CD14-positive monocyte (primary cell): ENCODE results near the gene RBP7. TPM values are rescaled to one million over a fixed set of nuclear protein-coding genes. Genes with fewer than 3 reads are reported as not detected.

Experiments used
- DNase-seq, 3 donors: peaks; one replicate each; pipeline ENCODE4 v3.0.0-alpha.2; 2011 to 2022
- H2AFZ ChIP-seq: 2 replicates; pipeline ENCODE4 v1.6.0; 2012; ENCODE audit warnings: mild to moderate bottlenecking, low read depth, low read length, inconsistent platforms; ENCODE audit not compliant: insufficient read depth, poor library complexity, severe bottlenecking
- H3K27ac ChIP-seq, 2 donors: 1 replicate in 1 of 2; 2 replicates in 1 of 2; pipeline ENCODE4 v1.5.1; 2012 to 2013; ENCODE audit warnings: low read length in 2 of 2, control low read depth in 1 of 2, inconsistent platforms in 1 of 2, low read depth in 1 of 2, mild to moderate bottlenecking in 1 of 2
- H3K27me3 ChIP-seq, 2 donors: one replicate each; pipeline versions ENCODE4 v1.6.0 to v1.6.1; 2011 to 2013; ENCODE audit warnings: low read length in 2 of 2; ENCODE audit not compliant: control insufficient read depth in 2 of 2, insufficient read depth in 2 of 2
- H3K36me3 ChIP-seq, 2 donors: replicated peaks in 1 of 2; 1 replicate in 1 of 2; 2 replicates in 1 of 2; pipeline versions ENCODE4 v1.5.1 to v1.6.1; 2012 to 2013; ENCODE audit warnings: low read length in 2 of 2, control low read depth in 1 of 2, inconsistent platforms in 1 of 2, mild to moderate bottlenecking in 1 of 2; ENCODE audit not compliant: insufficient read depth in 2 of 2, control insufficient read depth in 1 of 2
- H3K4me1 ChIP-seq, 2 donors: 1 replicate in 1 of 2; 2 replicates in 1 of 2; pipeline versions ENCODE4 v1.5.1 to v1.6.1; 2012 to 2013; ENCODE audit warnings: low read length in 2 of 2, control low read depth in 1 of 2, inconsistent platforms in 1 of 2, mild to moderate bottlenecking in 1 of 2, moderate library complexity in 1 of 2; ENCODE audit not compliant: insufficient read depth in 2 of 2, control insufficient read depth in 1 of 2
- H3K4me2 ChIP-seq: replicated peaks from 2 replicates; pipeline ENCODE3; 2012; ENCODE audit warnings: low read length, moderate library complexity, mild to moderate bottlenecking; ENCODE audit not compliant: poor library complexity, severe bottlenecking; ENCODE audit errors: extremely low read depth
- H3K4me3 ChIP-seq, 3 experiments: fragments of 200-600 bp in 1 of 3; sonication (generic) in 1 of 3; replicated peaks in 1 of 3; 1 replicate in 2 of 3; 2 replicates in 1 of 3; pipeline ENCODE4 v1.5.1; 2011 to 2013; ENCODE audit warnings: low read length in 3 of 3, mild to moderate bottlenecking in 3 of 3, control low read depth in 2 of 3, low read depth in 2 of 3, inconsistent platforms in 1 of 3, moderate library complexity in 1 of 3
- H3K79me2 ChIP-seq: 2 replicates; pipeline ENCODE4 v1.6.0; 2012; ENCODE audit warnings: mild to moderate bottlenecking, control low read depth, inconsistent platforms, low read length, moderate library complexity; ENCODE audit not compliant: insufficient read depth
- H3K9ac ChIP-seq: 2 replicates; pipeline ENCODE4 v1.6.0; 2017; ENCODE audit warnings: low read length, mild to moderate bottlenecking; ENCODE audit not compliant: insufficient read depth, poor library complexity, severe bottlenecking
- H3K9me3 ChIP-seq, 2 donors: replicated peaks in 1 of 2; 1 replicate in 1 of 2; 2 replicates in 1 of 2; pipeline versions ENCODE4 v1.5.1 to v1.6.1; 2012 to 2013; ENCODE audit warnings: low read length in 2 of 2, control low read depth in 1 of 2; ENCODE audit not compliant: control insufficient read depth in 1 of 2, insufficient read depth in 1 of 2
- H4K20me1 ChIP-seq: 2 replicates; pipeline ENCODE4 v1.6.0; 2012; ENCODE audit warnings: mild to moderate bottlenecking, low read length, control low read depth, moderate library complexity; ENCODE audit not compliant: insufficient read depth
- H3K27ac Mint-ChIP-seq, 7 donors: one replicate each; pipeline ENCODE4 v1.8.0; 2020; ENCODE audit warnings: mild to moderate bottlenecking in 7 of 7, mixed read lengths in 7 of 7, moderate library complexity in 6 of 7, inconsistent platforms in 2 of 7
- H3K27me3 Mint-ChIP-seq, 3 donors: one replicate each; pipeline ENCODE4 v1.8.0; 2021 to 2022; ENCODE audit warnings: low read depth in 3 of 3, mild to moderate bottlenecking in 3 of 3, mixed read lengths in 3 of 3, moderate library complexity in 3 of 3, inconsistent platforms in 1 of 3
- H3K36me3 Mint-ChIP-seq, 2 donors: one replicate each; pipeline ENCODE4 v1.8.0; 2020; ENCODE audit warnings: mixed read lengths in 2 of 2, inconsistent platforms in 1 of 2, mild to moderate bottlenecking in 1 of 2
- H3K4me1 Mint-ChIP-seq: one replicate; pipeline ENCODE4 v1.8.0; 2020; ENCODE audit warnings: mild to moderate bottlenecking, mixed read lengths
- H3K4me3 Mint-ChIP-seq, 2 donors: one replicate each; pipeline ENCODE4 v1.8.0; 2020; ENCODE audit warnings: mild to moderate bottlenecking in 2 of 2, mixed read lengths in 2 of 2, moderate library complexity in 1 of 2
- H3K9me3 Mint-ChIP-seq, 7 donors: one replicate each; pipeline ENCODE4 v1.8.0; 2020 to 2022; ENCODE audit warnings: mixed read lengths in 7 of 7, mild to moderate bottlenecking in 6 of 7, moderate library complexity in 6 of 7, inconsistent platforms in 2 of 7
- WGBS: methylation state at CpG from one replicate; pipeline ENCODE4 v1.1.5; 2013; ENCODE audit warnings: missing lambda C conversion rate; ENCODE audit not compliant: insufficient coverage; 5-methylcytosine and 5-hydroxymethylcytosine counted together
- intact Hi-C, 2 donors: fragments of 100-400 bp; cut with micrococcal nuclease; formaldehyde crosslinking; loops; one replicate each; pipeline versions ENCODE4 v1.15.0 to v1.15.1; 2023
- polyA plus RNA-seq, 3 donors: library from polyadenylated mRNA; depleted of rRNA in 1 of 3; unstranded in 2 of 3; stranded (reverse) in 1 of 3; fragments of 300-500 nt in 2 of 3; fragments of >200 nt in 1 of 3; fragmentation: Illumina TruSeq in 2 of 3; gene quantifications; 1 replicate in 2 of 3; 2 replicates in 1 of 3; pipeline ENCODE4 v1.2.3, GENCODE V29; 2012 to 2021
- TF ChIP-seq, protein P1 (sequence below): fragments of 200-600 bp; IDR thresholded peaks from one replicate; pipeline ENCODE4 v1.8.0; 2022; ENCODE audit warnings: antibody characterized with exemption, mild to moderate bottlenecking

The RBP7 gene
- polyA plus RNA-seq, 3 donors: 116 to 340 (median 306) TPM

DNA sequence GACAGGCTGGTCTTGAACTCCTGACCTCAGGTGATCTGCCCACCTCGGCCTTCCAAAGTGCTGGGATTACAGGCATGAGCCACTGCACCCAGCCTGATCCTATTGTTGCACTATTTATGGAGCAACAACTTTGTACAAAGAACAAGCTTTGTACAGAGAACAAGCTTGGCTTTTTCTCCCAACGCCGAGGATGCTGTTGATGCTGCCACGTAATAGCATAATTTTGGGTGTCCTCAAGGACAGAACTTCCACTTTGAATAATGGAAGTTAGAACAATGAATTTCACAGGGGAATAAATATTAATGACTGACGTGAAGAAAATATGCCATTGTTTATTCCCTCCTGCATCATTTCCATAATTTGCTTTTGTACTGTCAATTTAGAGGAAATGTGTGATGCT is 12.8 kb upstream of the RBP7 start:
- no peak for DNase-seq
- H3K4me2 ChIP-seq: no peak overlapping the region
- H3K79me2 ChIP-seq: no peaks in the 10 kb centered on the region
- Mint-ChIP-seq H3K4me1 (peaks cover 6% of the 10 kb centered on the region), H3K4me3 (no peak overlapping the region), H3K9me3 (no peaks in the 10 kb centered on the region), H3K27ac (no peak overlapping the region), H3K36me3 (peaks cover 37 to 78% of the 10 kb centered on the region in 2 donors), H3K27me3 (peaks cover 0 to 2% (median 0%) of the 10 kb centered on the region in 3 donors)
- TF ChIP-seq, protein P1, sequence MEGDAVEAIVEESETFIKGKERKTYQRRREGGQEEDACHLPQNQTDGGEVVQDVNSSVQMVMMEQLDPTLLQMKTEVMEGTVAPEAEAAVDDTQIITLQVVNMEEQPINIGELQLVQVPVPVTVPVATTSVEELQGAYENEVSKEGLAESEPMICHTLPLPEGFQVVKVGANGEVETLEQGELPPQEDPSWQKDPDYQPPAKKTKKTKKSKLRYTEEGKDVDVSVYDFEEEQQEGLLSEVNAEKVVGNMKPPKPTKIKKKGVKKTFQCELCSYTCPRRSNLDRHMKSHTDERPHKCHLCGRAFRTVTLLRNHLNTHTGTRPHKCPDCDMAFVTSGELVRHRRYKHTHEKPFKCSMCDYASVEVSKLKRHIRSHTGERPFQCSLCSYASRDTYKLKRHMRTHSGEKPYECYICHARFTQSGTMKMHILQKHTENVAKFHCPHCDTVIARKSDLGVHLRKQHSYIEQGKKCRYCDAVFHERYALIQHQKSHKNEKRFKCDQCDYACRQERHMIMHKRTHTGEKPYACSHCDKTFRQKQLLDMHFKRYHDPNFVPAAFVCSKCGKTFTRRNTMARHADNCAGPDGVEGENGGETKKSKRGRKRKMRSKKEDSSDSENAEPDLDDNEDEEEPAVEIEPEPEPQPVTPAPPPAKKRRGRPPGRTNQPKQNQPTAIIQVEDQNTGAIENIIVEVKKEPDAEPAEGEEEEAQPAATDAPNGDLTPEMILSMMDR: no peak
- peaks cover 5 to 7% of the 10 kb centered on the region in 2 donors for H3K4me1 ChIP-seq
- H3K9ac ChIP-seq: no peak overlapping the region
- H3K4me3 ChIP-seq: no peak overlapping the region
- no peak overlapping the region for H3K27ac ChIP-seq
- intact Hi-C loops: no loop called here
- H4K20me1 ChIP-seq: no peaks in the 10 kb centered on the region
- H2AFZ ChIP-seq: no peak overlapping the region
- 97% methylated on average over 4 of the region's 5 CpGs for WGBS
- no peaks in the 10 kb centered on the region for H3K27me3 ChIP-seq
- peaks cover 20 to 64% of the 10 kb centered on the region in 2 donors for H3K36me3 ChIP-seq
- H3K9me3 ChIP-seq: no peaks in the 10 kb centered on the region

DNA sequence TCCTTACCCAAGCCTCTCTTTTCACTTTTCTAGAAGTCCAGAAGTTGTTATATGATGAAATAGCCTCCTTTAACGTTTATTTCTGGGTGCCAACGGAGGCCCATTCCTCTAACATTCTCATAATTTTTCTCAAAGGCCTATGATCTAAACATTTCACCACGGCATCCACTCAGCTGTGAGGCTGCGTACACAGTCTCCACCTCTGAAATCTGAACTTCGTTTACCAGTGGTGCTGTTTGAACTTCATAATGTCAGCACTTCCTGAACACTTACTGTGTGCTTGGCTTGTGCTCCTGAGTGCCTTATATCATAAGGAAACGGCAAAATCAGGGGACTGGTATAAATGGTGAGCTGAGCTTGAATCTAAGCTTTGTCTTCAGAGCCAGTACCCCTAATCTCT is 12.0 kb upstream of the RBP7 start:
- no peaks in the 10 kb centered on the region for H4K20me1 ChIP-seq
- WGBS: 100% methylated on average over 3 of the region's 6 CpGs
- no peak overlapping the region for H3K27ac ChIP-seq
- no peak overlapping the region for H3K4me2 ChIP-seq
- DNase-seq: no peak
- H3K36me3 ChIP-seq: peaks cover 20 to 59% of the 10 kb centered on the region in 2 donors
- no peak overlapping the region for H3K9ac ChIP-seq
- Mint-ChIP-seq H3K36me3 (peaks cover 37 to 71% of the 10 kb centered on the region in 2 donors), H3K27ac (no peak overlapping the region), H3K9me3 (no peaks in the 10 kb centered on the region), H3K27me3 (peaks cover 0 to 2% (median 0%) of the 10 kb centered on the region in 3 donors), H3K4me1 (peaks cover 14% of the 10 kb centered on the region), H3K4me3 (no peak overlapping the region)
- no peaks in the 10 kb centered on the region for H3K79me2 ChIP-seq
- H3K9me3 ChIP-seq: no peaks in the 10 kb centered on the region
- no peak overlapping the region for H3K4me3 ChIP-seq
- TF ChIP-seq, protein P1: no peak
- intact Hi-C loops: no loop called here
- no peaks in the 10 kb centered on the region for H3K27me3 ChIP-seq
- no peak overlapping the region for H2AFZ ChIP-seq
- peaks cover 12 to 15% of the 10 kb centered on the region in 2 donors for H3K4me1 ChIP-seq
